GM18505 (cell line): ENCODE data around the gene DNLZ.

Source experiments
- ATAC-seq: cut with Tn5 transposase; IDR thresholded peaks from one replicate; pipeline ENCODE4 v1.9.1; 2021; ENCODE audit not compliant: unreplicated experiment
- POLR2A ChIP-seq: IDR thresholded peaks from 4 replicates; pipeline ENCODE4 v1.6.1; 2011; ENCODE audit warnings: borderline replicate concordance; ENCODE audit not compliant: insufficient read depth, insufficient read length; ENCODE audit errors: extremely low read depth

DNLZ gene

GRCh38 chr9:136316896-136317676 lies 46.5 kb downstream of the DNLZ start:
- TF ChIP-seq POLR2A, result no peak
- no peak for ATAC-seq

- ATAC-seq, result no peak
- TF ChIP-seq POLR2A, result no peak
These were observed 47.2 kb downstream of the DNLZ start for GRCh38 chr9:136316271-136316751.

- no peak for TF ChIP-seq POLR2A
- no peak for ATAC-seq
These were observed 48.6 kb downstream of the DNLZ start for GRCh38 chr9:136314944-136315343.

GRCh38 chr9:136314056-136314416 lies 49.5 kb downstream of the DNLZ start:
- no peak for TF ChIP-seq POLR2A
- ATAC-seq, result no peak

- no peak for ATAC-seq
These were observed 50.2 kb downstream of the DNLZ start for GRCh38 chr9:136313111-136314055.

GRCh38 chr9:136312436-136312835 lies 51.1 kb downstream of the DNLZ start:
- no peak for ATAC-seq
- no peak for TF ChIP-seq POLR2A

More at GRCh38 chr9:136313111-136314055, 50.2 kb downstream of the DNLZ start:
- no peak for TF ChIP-seq POLR2A

- ATAC-seq, result no peak
- no peak for TF ChIP-seq POLR2A
These were observed 51.6 kb downstream of the DNLZ start for GRCh38 chr9:136312009-136312375.

- ATAC-seq, result no peak
- no peak for TF ChIP-seq POLR2A
These were observed 52.2 kb downstream of the DNLZ start for GRCh38 chr9:136311051-136312008.

- no peak for TF ChIP-seq POLR2A
- ATAC-seq, result no peak
These were observed 53.1 kb downstream of the DNLZ start for GRCh38 chr9:136310273-136311030.

- no peak for TF ChIP-seq POLR2A
- no peak for ATAC-seq
These were observed 53.7 kb downstream of the DNLZ start for GRCh38 chr9:136309806-136310220.
